ENCODE data around the gene PDE8A. TPM values are rescaled to one million over a fixed set of nuclear protein-coding genes. Genes with fewer than 3 reads are reported as not detected.

Gene PDE8A
- total and polyA plus RNA-seq, 2 donors (not counting 3 experiments of a cell fraction or from before 2014, with no cell fraction given) = 21.3 to 45.7 TPM

- no peaks in the 10 kb centered on the region for H3K27me3 ChIP-seq (ENCODE audit: control insufficient read depth in 2 of 2, insufficient read depth in 2 of 2, low read length in 2 of 2)
- CTCF ChIA-PET = interaction anchor here (1.2 kb wide), 1 partner anchor 96 kb away, joined by 4 read pairs; no protein-coding TSS in a partner anchor
- no peaks in the 10 kb centered on the region for H4K20me1 ChIP-seq (replicated peaks; ENCODE audit: control insufficient read depth, extremely low read depth, insufficient read depth, low read length)
- FAIRE-seq (peak; percentile 94), DNase-seq (ENCODE audit: low read depth, low spot score) (peak; percentile 87)
- TF ChIP-seq JUN (IDR thresholded peaks at IDR 0.05; ENCODE audit: borderline replicate concordance, insufficient read depth, insufficient read length, low read depth) = peak; percentile 65
- TF ChIP-seq GATA2 (IDR thresholded peaks at IDR 0.05; ENCODE audit: insufficient read depth, insufficient read length, low read depth, low read length) = no peak
- TF ChIP-seq MYC (IDR thresholded peaks at IDR 0.05; ENCODE audit: low read depth, low read length) = no peak
- TF ChIP-seq FOS (IDR thresholded peaks at IDR 0.05; ENCODE audit: borderline replicate concordance, insufficient read depth, low read length) = peak; percentile 85
- no peak for TF ChIP-seq POLR2A (IDR thresholded peaks at IDR 0.05; ENCODE audit: low read depth, low read length)
- no peak overlapping the region for H3K9ac ChIP-seq (replicated peaks; ENCODE audit: extremely low read depth, insufficient read depth, low read length)
- H2AFZ ChIP-seq (ENCODE audit: low read depth, low read length) = no peak overlapping the region
- H3K4me2 ChIP-seq (ENCODE audit: insufficient read depth, low read length) = no peak overlapping the region
- no peaks in the 10 kb centered on the region for H3K36me3 ChIP-seq (ENCODE audit: control insufficient read depth in 2 of 2, extremely low read depth in 1 of 2, insufficient read depth in 2 of 2, low read length in 2 of 2)
- POLR2A ChIA-PET = interaction anchor here (0.6 kb wide), 2 partner anchors 8 to 311 kb away, joined by 3 to 6 read pairs; no protein-coding TSS in a partner anchor
- intact Hi-C loops (cut with micrococcal nuclease) (no loop called here), dilution Hi-C loops (cut with MboI; ENCODE audit: extremely low pct_ligation_motif_present, low sequenced_read_pairs) (no loop called here)
- no peaks in the 10 kb centered on the region for H3K79me2 ChIP-seq (ENCODE audit: control insufficient read depth, insufficient read depth, low read length)
- peak overlapping the region; percentile 2 for H3K27ac ChIP-seq (ENCODE audit: insufficient read depth, low read depth, low read length)
- no peak overlapping the region for H3K4me3 ChIP-seq (replicated peaks in 1 of 3; ENCODE audit: insufficient read depth in 1 of 3, low read depth in 1 of 3, low read length in 3 of 3)
- BruUV-seq (replicated peaks) = no TSS peak
- no peaks in the 10 kb centered on the region for H3K9me3 ChIP-seq (replicated peaks; ENCODE audit: control insufficient read depth, insufficient read depth, low read length)
- peaks cover 12% of the 10 kb centered on the region for H3K4me1 ChIP-seq (ENCODE audit: control insufficient read depth, extremely low read depth, insufficient read depth, low read length)
- no peaks in the 10 kb centered on the region for H3K9me1 ChIP-seq (replicated peaks; ENCODE audit: control insufficient read depth, extremely low read depth, insufficient read depth, low read length)
Observed at GRCh38 chr15:84947947-84948830, 33.5 kb upstream of the PDE8A start.

DNA sequence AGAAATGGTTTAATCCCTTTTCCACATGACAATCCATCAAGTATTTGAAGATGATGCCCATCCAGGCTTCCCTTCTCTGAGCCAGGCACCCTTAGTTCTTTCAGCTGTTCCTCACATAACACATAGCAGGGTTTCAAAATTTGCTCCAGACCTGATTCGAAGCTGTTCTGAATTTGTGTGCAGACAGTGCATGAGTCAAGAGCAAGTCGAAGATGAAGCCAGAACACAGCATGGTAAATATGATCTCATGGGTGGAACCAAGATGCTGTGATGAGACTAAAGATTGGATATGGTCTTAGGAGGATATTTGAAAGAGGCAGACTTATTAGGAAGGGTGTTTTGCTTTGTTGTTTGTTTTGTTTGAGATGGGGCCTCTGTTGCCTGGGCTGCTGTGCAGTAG, 32.6 kb upstream of the PDE8A start:
- Histone ChIP-seq H3K9ac (replicated peaks; ENCODE audit: extremely low read depth, insufficient read depth, low read length) (no peak overlapping the region), H3K27ac (ENCODE audit: insufficient read depth, low read depth, low read length) (no peak overlapping the region), H3K4me1 (ENCODE audit: control insufficient read depth, extremely low read depth, insufficient read depth, low read length) (peaks cover 15% of the 10 kb centered on the region), H3K9me3 (replicated peaks; ENCODE audit: control insufficient read depth, insufficient read depth, low read length) (no peaks in the 10 kb centered on the region), H3K9me1 (replicated peaks; ENCODE audit: control insufficient read depth, extremely low read depth, insufficient read depth, low read length) (no peaks in the 10 kb centered on the region), H3K79me2 (ENCODE audit: control insufficient read depth, insufficient read depth, low read length) (no peaks in the 10 kb centered on the region), H3K27me3 (ENCODE audit: control insufficient read depth in 2 of 2, insufficient read depth in 2 of 2, low read length in 2 of 2) (no peaks in the 10 kb centered on the region), H3K4me3 (replicated peaks in 1 of 3; ENCODE audit: insufficient read depth in 1 of 3, low read depth in 1 of 3, low read length in 3 of 3) (no peak overlapping the region), H3K36me3 (ENCODE audit: control insufficient read depth in 2 of 2, extremely low read depth in 1 of 2, insufficient read depth in 2 of 2, low read length in 2 of 2) (no peaks in the 10 kb centered on the region), H2AFZ (ENCODE audit: low read depth, low read length) (no peak overlapping the region), H4K20me1 (replicated peaks; ENCODE audit: control insufficient read depth, extremely low read depth, insufficient read depth, low read length) (no peaks in the 10 kb centered on the region), H3K4me2 (ENCODE audit: insufficient read depth, low read length) (no peak overlapping the region)
- intact Hi-C loops (cut with micrococcal nuclease) = no loop called here
- no peak for DNase-seq (ENCODE audit: low read depth, low spot score)
- TF ChIP-seq EZH2 (IDR thresholded peaks at IDR 0.05; ENCODE audit: borderline replicate concordance, low read depth, low read length, severe bottlenecking) = no peak
- no peak for TF ChIP-seq FOS (IDR thresholded peaks at IDR 0.05; ENCODE audit: borderline replicate concordance, insufficient read depth, low read length)
- TF ChIP-seq POLR2A (IDR thresholded peaks at IDR 0.05; ENCODE audit: low read depth, low read length) = no peak
- TF ChIP-seq POLR2AphosphoS5 (IDR thresholded peaks at IDR 0.05; ENCODE audit: insufficient read depth, low read depth, low read length) = no peak
- TF ChIP-seq GATA2 (IDR thresholded peaks at IDR 0.05; ENCODE audit: insufficient read depth, insufficient read length, low read depth, low read length) = no peak
- TF ChIP-seq, protein P1, sequence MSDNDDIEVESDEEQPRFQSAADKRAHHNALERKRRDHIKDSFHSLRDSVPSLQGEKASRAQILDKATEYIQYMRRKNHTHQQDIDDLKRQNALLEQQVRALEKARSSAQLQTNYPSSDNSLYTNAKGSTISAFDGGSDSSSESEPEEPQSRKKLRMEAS (IDR thresholded peaks at IDR 0.05; ENCODE audit: insufficient read depth, insufficient read length) = no peak
- TF ChIP-seq, protein P2, sequence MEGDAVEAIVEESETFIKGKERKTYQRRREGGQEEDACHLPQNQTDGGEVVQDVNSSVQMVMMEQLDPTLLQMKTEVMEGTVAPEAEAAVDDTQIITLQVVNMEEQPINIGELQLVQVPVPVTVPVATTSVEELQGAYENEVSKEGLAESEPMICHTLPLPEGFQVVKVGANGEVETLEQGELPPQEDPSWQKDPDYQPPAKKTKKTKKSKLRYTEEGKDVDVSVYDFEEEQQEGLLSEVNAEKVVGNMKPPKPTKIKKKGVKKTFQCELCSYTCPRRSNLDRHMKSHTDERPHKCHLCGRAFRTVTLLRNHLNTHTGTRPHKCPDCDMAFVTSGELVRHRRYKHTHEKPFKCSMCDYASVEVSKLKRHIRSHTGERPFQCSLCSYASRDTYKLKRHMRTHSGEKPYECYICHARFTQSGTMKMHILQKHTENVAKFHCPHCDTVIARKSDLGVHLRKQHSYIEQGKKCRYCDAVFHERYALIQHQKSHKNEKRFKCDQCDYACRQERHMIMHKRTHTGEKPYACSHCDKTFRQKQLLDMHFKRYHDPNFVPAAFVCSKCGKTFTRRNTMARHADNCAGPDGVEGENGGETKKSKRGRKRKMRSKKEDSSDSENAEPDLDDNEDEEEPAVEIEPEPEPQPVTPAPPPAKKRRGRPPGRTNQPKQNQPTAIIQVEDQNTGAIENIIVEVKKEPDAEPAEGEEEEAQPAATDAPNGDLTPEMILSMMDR (IDR thresholded peaks at IDR 0.05; ENCODE audit: extremely low read depth in 1 of 2, insufficient read depth in 1 of 2, low read depth in 1 of 2, low read length in 2 of 2) = no peak
- TF ChIP-seq MYC (IDR thresholded peaks at IDR 0.05; ENCODE audit: low read depth, low read length) = no peak
- TF ChIP-seq JUN (IDR thresholded peaks at IDR 0.05; ENCODE audit: borderline replicate concordance, insufficient read depth, insufficient read length, low read depth) = no peak
- POLR2A ChIA-PET = interaction anchor here (0.6 kb wide), 1 partner anchor 312 kb away, joined by 6 read pairs; no protein-coding TSS in a partner anchor
- dilution Hi-C loops (cut with MboI; ENCODE audit: extremely low pct_ligation_motif_present, low sequenced_read_pairs) = no loop called here
- no peak for FAIRE-seq
- CTCF ChIA-PET = no interaction called here
- no TSS peak for BruUV-seq (replicated peaks)
